ENCODE results near the gene AKT1.

The AKT1 gene

GRCh38 chr14:104821971-104822608 lies 26.5 kb upstream of the AKT1 start:
- Histone ChIP-seq H3K9me3 (ENCODE audit: control insufficient read depth, low read length) (no peaks in the 10 kb centered on the region), H2AFZ (no peak overlapping the region), H3K27ac (no peak overlapping the region), H3K4me3 (ENCODE audit: low read depth, low read length) (no peak overlapping the region), H3K36me3 (ENCODE audit: control insufficient read depth, insufficient read depth, low read length) (no peaks in the 10 kb centered on the region), H3K4me1 (peaks cover 4% of the 10 kb centered on the region), H3K4me2 (ENCODE audit: low read length) (no peak overlapping the region), H3K27me3 (ENCODE audit: control insufficient read depth, insufficient read depth, low read length) (no peaks in the 10 kb centered on the region), H3K79me2 (no peaks in the 10 kb centered on the region), H3K9ac (no peak overlapping the region)
- no peak for TF ChIP-seq CTCF (IDR thresholded peaks at IDR 0.05)

GRCh38 chr14:104821229-104821945 lies 25.8 kb upstream of the AKT1 start:
- H3K9ac ChIP-seq = no peak overlapping the region
- H3K9me3 ChIP-seq (ENCODE audit: control insufficient read depth, low read length) = no peaks in the 10 kb centered on the region
- H3K79me2 ChIP-seq = no peaks in the 10 kb centered on the region
- H3K4me2 ChIP-seq (ENCODE audit: low read length) = no peak overlapping the region
- no peak overlapping the region for H2AFZ ChIP-seq
- no peak overlapping the region for H3K27ac ChIP-seq
- H3K4me1 ChIP-seq = peaks cover 7% of the 10 kb centered on the region
- TF ChIP-seq CTCF (IDR thresholded peaks at IDR 0.05) = no peak
- no peaks in the 10 kb centered on the region for H3K27me3 ChIP-seq (ENCODE audit: control insufficient read depth, insufficient read depth, low read length)
- no peaks in the 10 kb centered on the region for H3K36me3 ChIP-seq (ENCODE audit: control insufficient read depth, insufficient read depth, low read length)
- no peak overlapping the region for H3K4me3 ChIP-seq (ENCODE audit: low read depth, low read length)

GRCh38 chr14:104820669-104821228 lies 25.2 kb upstream of the AKT1 start:
- Histone ChIP-seq H3K4me2 (ENCODE audit: low read length) (no peak overlapping the region), H3K9ac (no peak overlapping the region), H3K9me3 (ENCODE audit: control insufficient read depth, low read length) (no peaks in the 10 kb centered on the region), H3K27ac (no peak overlapping the region), H2AFZ (peak overlapping the region; percentile 35), H3K4me1 (peaks cover 7% of the 10 kb centered on the region), H3K4me3 (ENCODE audit: low read depth, low read length) (no peak overlapping the region), H3K27me3 (ENCODE audit: control insufficient read depth, insufficient read depth, low read length) (no peaks in the 10 kb centered on the region), H3K36me3 (ENCODE audit: control insufficient read depth, insufficient read depth, low read length) (no peaks in the 10 kb centered on the region), H3K79me2 (no peaks in the 10 kb centered on the region)
- TF ChIP-seq CTCF (IDR thresholded peaks at IDR 0.05) = peak; percentile 54

DNA sequence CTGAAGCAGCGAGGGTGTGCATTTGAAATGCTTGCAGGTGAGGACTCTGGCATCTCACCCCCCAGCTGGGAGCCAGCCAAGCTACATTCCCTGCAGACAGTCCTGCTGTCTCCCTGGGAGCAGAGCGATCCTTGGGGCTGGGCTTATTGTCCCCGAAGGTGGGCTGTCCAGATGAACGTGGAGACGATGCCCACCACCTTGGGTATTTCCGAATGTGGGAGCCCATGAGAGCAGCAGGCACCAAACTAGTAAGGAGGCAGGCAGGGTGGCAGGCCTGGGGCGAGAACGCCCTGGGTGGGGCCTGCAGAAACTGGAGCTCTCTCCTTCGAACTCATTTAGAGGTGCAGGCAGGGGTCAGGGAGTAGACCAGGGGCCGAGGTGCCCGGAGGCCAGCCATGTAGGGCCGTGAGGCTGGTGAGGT lies 23.8 kb upstream of the AKT1 start:
- H3K9ac ChIP-seq = no peak overlapping the region
- H3K79me2 ChIP-seq = no peaks in the 10 kb centered on the region
- no peak overlapping the region for H3K4me3 ChIP-seq (ENCODE audit: low read depth, low read length)
- no peaks in the 10 kb centered on the region for H3K9me3 ChIP-seq (ENCODE audit: control insufficient read depth, low read length)
- no peak overlapping the region for H3K4me2 ChIP-seq (ENCODE audit: low read length)
- H3K27ac ChIP-seq = no peak overlapping the region
- H2AFZ ChIP-seq = no peak overlapping the region
- H3K36me3 ChIP-seq (ENCODE audit: control insufficient read depth, insufficient read depth, low read length) = no peaks in the 10 kb centered on the region
- peaks cover 7% of the 10 kb centered on the region for H3K4me1 ChIP-seq
- no peak for TF ChIP-seq CTCF (IDR thresholded peaks at IDR 0.05)
- H3K27me3 ChIP-seq (ENCODE audit: control insufficient read depth, insufficient read depth, low read length) = no peaks in the 10 kb centered on the region
